Brain pericyte (primary cell): ENCODE results near the gene MGLL.

Experiments used
- DNase-seq: peaks from one replicate; pipeline ENCODE4 v3.0.0-alpha.2; 2012; ENCODE audit warnings: low read depth, low spot score

The MGLL gene

DNA sequence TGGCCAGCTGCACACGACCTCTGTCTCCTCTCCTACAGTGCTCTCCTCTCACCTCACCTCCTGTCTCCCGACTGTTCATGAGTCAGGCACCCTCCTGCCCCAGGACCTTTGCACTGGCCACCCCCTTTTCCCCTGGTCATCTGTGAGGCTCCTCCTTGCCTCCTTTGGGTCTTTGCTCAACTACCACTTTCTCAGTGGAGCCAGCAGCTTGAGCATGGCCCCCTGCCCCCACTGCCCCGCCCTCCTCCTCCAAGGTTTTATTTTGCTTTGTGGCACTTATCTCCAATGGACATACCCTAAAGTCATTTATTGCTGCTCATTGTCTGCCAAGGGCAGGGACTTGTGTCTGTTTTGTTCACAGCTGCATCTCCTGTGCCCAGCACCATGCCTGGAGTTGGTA is 64.3 kb downstream of the MGLL start:
- DNase-seq, result no peak

DNA sequence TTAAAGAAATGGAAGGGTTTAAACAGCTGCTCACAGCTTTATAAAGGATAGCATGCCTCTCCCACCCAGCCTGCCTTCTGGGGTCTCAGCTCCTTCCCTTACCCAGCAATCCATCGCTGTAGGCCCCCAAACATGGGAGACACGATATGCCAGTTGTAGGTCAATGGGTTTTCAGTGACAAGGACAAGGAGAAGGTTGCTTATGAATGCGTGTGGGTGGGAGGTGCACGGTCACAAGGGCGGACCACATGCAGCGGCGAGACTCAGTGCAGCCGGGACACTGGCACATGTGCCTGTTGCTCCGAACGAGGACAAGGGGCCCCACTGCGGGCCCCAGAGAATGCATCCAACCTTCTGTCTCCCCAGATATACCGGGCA is 67.0 kb downstream of the MGLL start:
- DNase-seq, result no peak

DNA sequence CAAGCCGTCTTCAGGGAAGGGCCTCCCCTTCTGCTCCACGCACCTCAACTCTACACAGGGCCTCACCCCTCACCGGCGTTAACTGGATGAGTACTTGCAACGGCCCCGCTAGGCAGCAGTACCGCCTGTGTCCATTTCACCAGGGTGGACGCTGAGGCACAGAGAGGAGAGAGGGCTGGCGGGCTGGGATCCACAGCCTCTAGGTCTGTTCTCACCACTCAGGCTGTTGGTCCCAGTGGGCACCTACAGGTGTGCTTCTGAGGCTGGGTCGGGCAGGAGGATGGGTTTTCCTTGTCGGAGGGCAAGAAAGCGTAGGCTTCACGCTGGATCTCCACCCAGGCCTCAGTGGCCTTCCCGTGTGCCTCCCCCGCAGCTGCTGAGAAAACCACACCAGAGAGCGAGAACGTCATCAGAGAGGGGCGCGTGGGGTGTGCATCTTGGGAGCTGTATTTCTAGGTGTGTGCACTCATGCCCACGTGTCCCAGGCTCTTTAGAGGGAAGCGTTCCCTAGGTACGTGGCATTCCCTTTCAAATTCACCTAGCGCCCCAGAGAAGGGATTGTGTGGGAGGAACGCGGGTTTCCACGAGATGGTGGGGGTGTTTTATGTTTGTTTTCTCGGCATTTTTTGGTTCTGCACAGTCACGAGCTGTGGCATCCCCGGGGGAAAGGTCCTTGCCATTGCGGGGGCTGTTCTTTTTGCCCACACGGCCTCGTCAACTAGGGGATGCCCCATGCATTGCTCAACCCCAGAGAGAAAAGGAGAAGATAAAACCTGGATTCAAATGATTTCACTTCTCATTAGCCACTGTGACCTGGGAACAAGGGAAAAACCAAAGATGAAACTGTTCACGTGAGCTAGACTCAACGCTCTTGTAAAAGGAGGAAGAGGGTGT is 67.7 kb downstream of the MGLL start:
- no peak for DNase-seq

DNA sequence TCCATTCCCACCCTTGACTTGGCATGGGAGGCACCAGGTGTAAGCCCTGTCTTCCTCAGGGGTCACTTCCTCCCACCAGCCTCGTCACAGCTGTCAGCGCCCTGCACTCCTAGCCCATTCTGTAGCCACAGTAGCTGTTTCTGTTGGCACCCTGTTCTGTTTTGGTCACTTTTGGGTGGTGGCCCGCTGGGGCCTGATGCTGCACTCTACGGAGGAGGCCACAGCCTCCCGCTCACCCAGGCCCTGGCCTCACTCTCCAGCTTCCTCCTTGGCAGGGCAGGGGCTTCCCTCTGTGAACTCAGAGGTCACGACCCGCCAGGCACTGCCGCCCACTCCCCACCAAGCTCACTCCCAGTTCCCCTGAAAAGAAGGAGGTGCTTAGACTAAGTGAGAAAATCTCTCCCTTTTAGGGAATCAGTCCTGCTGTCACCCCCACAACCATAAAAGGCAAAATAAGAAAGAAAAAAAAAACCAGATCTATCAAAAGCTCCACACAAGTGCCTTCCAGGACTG is 68.4 kb downstream of the MGLL start:
- DNase-seq, result no peak

DNA sequence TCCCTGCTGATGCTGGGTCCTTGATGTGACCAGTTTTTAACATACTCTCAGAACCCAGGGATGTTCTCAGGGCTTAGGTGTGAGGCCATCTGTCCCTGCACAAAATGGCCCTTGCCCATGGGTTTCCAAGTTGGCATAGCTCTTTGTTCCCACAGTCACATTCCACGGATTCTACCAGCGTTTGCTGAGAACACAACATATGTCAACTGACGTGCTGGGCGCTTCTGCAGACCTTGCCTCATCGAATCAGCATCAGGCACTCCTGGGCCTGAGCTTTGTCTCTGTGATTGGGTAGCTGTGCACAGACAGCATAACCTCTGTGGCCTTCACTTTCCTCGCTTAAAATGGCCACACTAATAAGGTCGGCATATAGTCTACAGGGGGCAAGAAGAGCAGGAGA is 69.0 kb downstream of the MGLL start:
- no peak for DNase-seq

DNA sequence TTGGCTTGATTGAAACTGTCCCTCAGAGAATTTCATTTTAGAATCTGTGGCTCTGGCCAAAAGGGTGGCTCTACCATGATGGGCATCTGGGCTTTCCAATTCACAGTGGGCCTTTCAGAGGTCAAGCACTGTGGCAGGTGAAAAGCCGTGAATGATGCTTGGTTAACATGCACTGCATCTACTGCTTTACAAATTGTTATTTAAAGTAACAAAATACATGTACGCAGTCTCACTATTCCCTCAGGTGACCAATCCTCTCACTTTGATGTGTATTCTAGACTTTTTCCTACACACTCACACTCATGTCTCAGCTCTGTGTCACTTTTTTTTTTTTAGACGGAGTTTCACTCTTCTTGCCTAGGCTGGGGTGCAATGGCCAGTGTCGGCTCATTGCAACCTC is 70.5 kb downstream of the MGLL start:
- DNase-seq, result no peak

DNA sequence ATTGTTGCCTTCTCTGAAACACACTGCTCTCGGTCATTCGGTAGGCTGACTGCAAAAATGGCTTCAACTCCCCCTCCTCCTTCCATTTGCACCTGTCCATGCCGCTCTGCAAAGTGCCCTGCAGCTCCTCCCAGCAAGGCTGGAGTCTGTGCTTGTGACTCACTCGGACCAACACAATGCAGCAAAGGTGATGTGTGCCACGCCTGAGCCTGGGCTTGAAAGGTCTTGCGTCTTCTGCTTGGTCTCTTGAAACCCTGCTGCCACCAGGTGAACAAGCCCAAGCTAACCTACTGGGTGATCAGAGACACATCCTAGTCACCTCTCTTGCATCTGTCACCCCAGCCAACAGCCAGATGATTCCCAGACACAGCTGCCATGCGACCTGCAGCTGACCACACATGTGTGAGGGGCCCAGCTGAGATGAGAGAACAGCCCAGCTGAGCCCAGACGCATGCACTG is 71.1 kb downstream of the MGLL start:
- DNase-seq, result no peak

DNA sequence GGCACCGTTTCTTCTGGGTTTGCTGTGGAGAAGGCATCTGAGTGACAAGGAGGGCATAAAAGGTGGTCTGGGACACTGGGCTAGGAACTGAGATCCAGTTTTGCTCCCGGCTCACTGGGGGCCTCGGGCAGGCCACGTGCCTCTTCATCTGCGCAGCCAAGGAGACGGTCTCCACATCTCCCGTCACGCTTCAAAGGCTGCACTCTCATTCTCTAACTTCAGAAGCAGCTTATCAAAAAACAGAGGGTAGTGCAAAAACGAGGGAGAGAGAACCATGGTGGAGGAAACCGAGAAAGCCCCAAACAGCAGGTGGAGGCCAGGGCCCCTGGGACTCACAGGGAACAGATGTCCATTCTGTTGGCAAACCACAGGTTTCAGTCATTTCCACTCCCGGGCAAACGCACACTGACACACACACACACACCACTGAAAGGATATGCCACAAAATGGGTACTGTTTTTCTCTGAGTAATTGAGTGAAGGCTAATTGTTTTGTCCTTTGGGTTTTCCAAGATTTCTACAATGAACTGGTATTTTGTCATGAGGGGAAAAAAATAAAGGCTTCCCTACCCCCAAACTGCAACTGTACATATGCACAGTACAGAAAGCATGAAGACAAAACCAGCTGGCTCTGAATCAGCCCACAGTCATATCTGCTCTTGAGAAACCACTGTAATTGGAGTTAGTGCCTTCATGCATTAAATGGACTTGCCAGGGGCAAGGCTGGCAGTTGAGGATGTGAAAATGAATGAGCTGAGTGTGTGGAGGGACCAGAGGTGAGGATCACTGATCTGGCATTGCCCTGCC is 71.9 kb downstream of the MGLL start:
- DNase-seq, result no peak

DNA sequence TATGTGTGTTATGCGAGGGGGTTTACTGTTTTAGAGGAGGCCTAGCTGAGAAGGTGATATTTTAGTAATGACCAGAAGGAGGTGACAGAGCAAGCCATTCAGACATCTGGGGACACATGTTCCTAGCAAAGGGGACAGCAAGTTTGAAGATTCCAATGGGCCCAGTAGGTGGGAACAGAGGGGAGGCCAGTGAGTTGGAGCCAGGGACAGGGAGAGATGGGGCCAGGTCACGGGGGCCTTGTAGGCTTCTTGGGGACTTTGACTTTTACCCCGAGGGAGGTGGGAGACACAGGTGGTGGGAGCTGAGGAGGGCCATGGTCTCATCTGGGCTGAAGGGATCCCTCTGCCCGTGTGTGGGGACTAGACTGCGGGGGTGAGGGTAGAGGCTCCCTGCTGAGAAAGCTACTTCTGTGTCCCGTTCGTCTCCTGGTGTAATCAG is 72.5 kb downstream of the MGLL start:
- DNase-seq, result no peak

DNA sequence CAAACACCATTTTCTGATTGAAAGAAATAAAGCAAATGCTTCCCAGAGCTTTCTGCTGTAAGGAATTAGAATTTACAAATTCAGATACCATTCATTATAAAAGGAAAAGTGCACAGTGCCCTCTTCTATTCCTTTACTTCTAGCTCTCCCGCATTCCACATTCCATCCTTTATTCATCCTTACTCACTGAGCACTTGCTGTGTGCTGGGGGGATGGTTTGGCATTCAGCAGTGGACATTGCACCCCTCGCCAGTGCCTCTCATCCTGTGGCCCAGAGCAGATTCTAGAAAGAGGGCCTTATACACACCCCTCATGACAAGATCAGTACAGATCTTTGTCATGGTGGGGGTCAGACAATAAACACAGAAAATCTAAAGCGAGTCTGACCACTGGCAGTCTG is 73.0 kb downstream of the MGLL start:
- DNase-seq, result no peak

DNA sequence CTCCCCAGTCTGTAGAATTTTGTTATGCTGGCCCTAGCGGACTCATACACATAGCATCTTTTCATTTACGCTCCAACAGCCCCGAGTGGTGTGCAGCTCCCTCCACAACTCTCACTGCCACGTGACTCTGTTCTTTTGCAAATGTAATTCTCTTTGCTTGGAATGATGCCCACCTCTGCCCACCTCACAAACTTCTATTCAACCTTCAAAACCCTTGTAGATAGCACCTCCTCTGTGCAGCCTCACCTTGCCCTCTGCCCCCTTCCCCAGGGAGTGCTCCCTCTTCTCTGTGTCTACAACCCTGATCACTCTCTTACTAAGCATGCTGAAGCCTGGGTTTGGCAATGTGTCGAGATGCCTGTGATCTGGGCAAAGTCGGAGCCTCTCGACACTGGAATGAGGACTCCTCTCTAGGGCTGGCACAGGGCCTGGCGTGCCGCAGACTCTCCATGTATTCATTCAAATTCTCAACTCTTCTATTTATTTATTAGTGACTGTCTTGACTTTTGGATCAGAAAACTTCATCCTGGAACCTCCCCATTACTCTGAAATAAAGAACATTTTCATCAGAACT is 73.5 kb downstream of the MGLL start:
- no peak for DNase-seq

DNA sequence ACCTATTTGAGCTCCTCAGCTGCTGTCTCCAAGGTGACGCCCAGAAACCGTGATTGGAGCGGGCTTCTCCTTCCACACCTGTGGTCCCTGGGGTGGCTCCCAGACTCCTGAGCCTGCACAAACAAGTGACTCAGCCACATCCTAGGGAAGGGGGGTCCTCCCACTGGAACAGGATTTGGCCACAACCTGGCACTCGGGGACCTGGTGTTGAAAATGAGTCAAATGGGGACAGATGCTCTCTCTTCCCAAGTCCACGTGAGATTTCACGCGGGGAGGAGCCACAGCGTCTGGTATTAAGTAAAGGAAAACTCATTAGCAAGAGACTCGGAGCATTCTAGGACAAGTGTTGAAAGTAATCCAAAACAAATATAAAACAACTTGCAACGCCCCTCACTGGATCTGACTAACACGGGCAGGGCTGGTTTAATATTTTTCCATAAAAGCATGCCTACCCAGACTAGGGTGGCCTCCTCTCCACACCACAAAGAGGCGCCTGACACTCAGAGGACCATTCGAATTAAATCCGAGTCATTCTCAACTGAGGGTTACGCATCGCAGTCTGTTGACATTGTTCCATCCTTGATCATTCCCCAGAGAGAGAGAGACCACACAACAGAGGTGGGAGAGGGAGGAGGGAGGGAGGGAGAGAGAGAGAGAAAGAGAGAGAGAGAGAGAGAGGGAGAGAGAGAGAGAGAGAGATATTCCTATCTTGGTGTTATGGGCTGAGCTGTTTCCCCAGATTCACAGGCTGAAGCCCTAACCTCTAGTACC is 74.4 kb downstream of the MGLL start:
- peak; percentile 78 for DNase-seq

DNA sequence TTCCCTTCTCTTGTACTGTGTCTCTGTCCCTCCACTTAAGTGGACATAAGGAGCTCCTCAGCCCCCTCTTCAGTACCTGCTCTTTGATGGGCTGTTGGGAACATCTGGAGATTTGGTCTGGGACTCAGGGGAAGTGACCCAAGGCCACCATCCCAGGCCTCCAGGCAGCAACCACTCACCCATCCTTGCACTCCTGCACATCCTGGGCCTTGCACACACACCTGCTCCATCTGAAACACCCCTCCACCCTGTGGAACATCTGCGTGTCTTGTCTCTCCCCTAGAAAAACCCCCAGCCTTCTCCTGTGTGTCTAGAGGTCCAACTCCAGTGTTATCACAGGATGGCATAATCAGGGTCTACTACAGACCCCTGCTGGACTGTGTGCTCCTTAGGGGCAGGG is 75.2 kb downstream of the MGLL start:
- no peak for DNase-seq

DNA sequence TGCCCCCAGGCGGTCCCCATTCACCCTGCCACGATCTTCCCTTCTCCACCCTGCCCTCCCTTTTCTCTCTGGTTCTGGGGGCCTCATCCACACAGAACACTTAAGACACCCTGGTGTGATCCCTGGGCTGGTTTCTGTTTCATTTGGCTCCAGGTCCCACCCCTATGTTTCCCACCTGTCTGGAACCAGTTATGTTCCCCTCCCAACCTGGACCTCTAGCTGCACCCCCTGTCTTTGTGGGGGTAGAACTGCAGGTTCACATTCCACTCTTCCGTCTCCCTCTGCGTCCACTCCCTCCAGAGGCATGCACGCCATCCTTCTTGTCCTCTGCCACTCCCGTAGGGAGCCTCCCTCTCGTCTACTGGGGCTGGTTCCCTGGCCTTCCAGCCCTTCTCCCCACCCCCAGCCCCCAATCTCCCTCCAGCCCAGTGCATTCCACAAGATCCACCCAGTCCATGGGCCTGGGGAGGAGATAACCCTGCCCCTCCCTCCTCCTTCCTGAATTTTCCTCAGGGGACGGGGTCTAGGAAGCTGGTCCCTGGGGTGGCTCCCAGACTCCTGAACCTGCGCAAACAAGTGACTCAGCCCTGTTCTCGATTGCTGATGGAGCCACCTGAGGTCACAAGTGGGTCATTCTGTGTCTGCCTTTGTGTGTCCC is 75.8 kb downstream of the MGLL start:
- no peak for DNase-seq

DNA sequence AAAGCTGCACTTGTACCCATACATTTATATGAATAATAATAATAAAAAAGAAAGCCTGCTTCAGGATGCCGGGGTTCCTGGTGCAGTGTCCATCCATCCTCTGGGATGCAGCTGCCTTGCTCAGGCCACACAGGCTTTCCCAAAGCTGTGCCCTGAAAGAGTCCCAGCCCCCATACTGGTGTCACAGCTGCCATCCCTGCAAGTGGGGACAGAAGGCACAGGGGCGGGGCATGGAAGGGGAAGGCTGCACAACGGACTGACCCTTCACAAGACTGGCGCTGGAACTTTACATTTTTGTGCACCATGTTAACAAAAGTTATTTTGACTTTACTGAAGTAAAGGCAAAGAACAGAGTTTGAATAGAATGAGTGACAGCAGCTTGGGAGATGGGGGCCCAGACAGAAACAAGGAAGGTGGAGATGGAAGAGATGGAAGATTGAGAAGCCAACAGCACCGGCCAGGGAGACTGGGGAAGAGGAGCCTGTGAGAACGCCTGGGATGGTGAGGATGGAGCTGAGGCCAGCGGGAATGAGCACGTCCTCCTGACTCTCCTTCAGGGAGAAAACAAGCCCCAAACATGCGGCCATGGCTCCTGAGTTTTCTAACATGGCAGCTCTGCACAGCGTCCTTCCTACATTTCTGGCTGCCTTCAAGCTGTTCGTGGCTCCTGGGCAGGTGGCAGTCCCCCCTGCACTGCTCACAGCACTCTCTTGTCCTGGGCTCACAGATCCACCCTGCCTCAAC is 76.5 kb downstream of the MGLL start:
- DNase-seq, result no peak

DNA sequence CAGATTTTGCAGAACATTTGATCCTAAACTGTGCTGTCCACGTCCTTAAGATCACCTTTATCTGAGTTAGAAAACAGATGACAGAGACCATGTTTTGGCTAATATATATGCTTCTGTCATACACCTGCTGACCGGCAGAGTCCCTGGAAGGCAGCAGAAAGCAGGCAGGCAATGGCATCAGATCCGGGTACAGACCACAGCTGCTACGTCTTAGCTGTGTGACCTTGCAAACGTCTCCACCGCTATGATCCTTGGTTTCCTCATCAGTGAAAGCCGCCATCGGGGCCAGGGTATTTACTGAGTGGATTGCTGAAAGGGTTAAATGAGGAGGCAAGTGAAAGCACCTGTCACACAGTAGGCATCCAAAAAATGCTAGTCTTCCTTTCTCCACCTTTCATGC is 77.4 kb downstream of the MGLL start:
- no peak for DNase-seq

DNA sequence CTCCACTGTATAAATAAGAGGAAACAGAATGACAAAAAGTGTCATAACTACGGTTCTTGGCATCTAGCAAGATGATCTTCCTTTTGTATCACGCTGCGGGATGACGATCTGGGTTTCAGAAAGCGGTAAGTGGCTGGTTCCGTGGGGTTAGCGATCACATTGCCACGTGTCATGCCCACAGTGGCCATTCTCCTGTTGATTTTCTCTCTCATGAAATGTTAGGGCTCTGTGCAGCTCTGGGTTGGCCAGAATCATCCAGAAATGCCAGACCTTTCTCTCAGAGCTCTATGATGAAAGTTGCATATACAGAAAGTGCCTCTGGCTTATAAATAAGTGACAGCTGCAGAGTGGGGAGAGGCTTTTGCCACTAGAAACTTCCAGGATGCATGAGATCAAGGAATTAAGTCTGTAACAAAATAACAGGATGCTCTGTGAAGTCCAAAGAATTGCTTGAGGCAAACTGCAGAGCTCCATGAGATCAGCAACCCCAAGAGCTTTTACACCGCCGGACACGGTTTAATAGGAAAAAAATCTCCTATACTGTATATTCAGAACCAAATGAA is 78.0 kb downstream of the MGLL start:
- DNase-seq, result no peak

DNA sequence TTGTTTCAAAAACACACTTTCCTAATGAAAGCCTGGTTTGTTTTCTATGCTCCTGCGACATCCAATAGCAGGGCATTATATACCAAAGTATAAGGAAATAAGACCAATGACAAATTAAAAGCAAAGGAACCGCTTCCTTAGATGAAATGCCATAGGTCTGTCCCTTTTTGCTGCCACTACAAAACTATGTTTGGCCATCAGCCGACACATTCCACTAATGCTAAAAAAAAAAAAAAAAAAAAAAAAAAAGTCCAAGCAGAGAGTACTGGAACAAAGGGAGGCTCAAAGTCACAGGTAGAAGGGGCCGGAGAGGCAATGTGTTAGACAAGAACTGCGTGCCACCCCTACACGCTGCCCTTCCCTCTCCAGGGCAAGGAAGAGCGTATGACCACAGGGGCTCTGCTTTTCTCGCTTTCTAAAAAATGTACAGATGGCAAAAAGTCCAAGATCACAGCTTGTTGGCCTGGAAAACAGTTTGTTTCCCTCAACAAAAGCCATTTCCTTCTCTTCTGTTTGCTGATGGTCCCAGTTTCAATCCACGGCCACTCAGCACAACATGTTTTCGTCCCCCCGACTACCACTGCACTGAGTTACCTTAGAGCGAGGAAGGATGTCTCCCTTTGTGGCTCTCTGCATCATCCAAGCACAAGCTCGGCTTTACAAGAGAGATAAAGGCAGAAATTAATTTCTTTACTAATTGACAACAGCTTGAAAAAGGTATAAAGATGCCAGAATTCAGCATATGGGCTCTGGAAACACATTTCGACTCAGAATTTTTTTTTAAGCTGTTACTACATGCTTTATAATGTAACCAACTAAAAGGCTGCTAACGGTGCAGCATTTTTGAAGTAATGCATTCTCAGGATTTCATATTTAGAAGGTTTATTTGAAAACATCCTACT is 78.7 kb downstream of the MGLL start:
- no peak for DNase-seq

DNA sequence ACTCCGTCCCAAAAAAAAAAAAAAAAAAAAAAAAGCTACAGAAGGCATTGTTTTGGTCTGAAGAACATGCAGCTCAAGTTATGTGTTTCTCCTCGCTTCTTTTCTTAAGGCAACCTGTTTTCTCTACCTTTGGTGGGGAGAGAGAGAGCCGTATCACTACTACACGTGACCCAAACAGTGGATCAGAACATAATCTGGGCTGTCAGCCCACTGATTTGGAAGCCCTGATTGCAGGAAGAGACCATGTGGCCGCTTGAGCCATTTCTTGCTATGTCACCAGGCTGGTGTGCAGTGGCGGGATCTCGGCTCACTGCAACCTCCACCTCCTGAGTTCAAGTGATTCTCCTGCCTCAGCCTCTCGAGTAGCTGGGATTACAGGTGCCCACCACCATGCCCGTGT is 79.7 kb downstream of the MGLL start:
- no peak for DNase-seq
